Measurements from ENCODE around the gene FAXDC2.

The FAXDC2 gene

DNA sequence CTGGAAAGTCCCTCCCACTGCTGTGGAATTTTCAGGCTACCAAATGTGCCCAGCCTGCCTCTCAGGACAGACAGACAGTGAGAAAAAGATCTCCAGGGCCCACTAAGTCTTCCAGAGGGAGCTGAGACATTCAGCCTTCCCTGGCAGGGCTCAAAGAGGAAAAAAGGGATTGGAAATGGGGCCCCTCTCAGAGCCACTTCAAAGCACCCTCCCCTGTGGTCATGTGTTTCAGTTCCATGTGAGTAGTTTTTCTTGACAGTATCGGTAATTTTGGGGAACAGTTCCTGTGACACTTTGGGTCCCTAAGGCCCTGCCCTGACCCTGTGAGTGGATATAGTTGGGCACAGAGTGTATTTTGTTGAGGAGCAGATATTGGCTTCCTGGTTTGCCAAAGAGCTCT lies 70.3 kb downstream of the FAXDC2 start:
- TF ChIP-seq, protein P1, sequence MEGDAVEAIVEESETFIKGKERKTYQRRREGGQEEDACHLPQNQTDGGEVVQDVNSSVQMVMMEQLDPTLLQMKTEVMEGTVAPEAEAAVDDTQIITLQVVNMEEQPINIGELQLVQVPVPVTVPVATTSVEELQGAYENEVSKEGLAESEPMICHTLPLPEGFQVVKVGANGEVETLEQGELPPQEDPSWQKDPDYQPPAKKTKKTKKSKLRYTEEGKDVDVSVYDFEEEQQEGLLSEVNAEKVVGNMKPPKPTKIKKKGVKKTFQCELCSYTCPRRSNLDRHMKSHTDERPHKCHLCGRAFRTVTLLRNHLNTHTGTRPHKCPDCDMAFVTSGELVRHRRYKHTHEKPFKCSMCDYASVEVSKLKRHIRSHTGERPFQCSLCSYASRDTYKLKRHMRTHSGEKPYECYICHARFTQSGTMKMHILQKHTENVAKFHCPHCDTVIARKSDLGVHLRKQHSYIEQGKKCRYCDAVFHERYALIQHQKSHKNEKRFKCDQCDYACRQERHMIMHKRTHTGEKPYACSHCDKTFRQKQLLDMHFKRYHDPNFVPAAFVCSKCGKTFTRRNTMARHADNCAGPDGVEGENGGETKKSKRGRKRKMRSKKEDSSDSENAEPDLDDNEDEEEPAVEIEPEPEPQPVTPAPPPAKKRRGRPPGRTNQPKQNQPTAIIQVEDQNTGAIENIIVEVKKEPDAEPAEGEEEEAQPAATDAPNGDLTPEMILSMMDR (conservative IDR thresholded peaks at IDR 0.05) = no peak
- no peak overlapping the region for H3K27ac ChIP-seq

DNA sequence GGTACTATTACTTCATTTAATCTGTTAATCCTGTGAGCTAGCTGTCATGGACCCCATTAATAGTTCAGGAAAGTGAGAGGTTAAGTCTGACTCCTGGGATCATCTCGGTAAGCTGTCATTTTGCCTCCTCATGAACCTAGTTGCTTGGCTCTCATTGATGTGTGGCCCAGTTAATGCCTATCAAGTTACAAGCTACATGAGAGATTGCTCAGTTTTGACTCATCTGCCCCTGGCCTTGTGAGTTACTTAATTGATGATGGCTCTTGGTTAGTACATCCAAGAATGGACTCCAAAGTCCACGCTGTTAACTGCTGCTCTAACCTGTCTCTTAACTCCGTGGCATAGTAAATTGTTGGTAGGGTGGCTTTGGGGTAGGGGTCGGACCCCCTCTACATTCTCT lies 71.3 kb downstream of the FAXDC2 start:
- H3K27ac ChIP-seq = no peak overlapping the region
- TF ChIP-seq, protein P1 (conservative IDR thresholded peaks at IDR 0.05) = no peak

DNA sequence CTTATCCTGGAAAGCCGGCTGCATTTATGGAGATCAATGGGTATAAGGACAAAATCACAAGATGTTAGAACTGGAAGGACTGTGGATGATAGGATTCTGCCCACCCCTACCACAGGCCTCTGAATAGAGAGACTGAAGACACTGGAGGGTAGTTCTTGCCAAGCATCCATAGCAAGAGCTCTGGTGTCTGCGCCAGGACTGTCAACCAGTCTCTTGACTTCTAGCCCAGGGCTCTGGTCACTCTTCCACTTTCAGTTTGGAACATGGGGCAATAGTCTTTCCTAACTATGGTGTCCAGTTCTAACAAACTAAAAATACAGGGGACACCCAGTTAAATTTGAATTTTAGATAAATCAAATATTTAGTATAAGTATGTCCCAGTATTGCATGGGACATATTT lies 71.9 kb downstream of the FAXDC2 start:
- H3K27ac ChIP-seq = no peak overlapping the region

DNA sequence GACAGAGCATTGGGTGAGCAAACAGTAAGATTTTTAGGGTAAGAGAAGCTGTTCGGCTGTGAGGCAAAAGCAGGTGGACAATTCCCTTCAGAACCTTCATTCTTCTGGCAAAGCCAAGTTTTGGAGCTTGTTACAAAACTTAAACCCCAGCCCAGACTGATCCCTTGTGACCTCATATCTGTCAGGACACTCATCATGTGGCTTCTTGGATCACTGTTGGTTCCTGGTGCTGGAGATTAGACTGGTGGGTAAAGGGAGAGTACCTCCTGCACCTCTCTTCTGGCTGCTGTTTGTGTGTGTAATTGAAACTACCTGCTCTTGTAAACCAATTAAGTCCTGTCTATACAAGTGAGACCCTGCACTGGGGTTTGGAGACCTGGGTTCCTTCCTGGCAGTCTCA lies 74.2 kb downstream of the FAXDC2 start:
- TF ChIP-seq, protein P1 (conservative IDR thresholded peaks at IDR 0.05) = no peak
- H3K27ac ChIP-seq = no peak overlapping the region

More for the DNA sequence above, 71.9 kb downstream of the FAXDC2 start:
- TF ChIP-seq, protein P1 (conservative IDR thresholded peaks at IDR 0.05) = no peak

DNA sequence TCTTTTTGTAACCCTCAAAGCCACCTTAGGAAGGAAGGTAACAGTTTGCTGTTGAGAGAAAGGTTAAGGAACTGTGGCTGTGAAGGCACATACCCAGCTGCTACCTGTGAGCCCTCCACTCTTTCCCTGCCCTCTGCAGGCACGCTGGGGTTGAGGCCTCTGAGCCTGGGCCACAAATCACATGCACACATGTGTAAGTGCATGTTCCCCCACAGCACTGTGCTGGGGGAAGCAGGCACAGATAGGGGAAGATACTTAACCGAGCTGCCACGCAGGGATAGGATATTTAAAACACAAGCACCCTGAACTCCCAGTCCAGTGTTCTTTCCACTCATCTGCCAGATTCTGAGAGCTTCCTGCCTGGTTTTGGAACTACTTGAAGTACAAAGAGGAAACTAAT lies 77.1 kb downstream of the FAXDC2 start:
- TF ChIP-seq, protein P1 (conservative IDR thresholded peaks at IDR 0.05) = no peak
- H3K27ac ChIP-seq = no peak overlapping the region

DNA sequence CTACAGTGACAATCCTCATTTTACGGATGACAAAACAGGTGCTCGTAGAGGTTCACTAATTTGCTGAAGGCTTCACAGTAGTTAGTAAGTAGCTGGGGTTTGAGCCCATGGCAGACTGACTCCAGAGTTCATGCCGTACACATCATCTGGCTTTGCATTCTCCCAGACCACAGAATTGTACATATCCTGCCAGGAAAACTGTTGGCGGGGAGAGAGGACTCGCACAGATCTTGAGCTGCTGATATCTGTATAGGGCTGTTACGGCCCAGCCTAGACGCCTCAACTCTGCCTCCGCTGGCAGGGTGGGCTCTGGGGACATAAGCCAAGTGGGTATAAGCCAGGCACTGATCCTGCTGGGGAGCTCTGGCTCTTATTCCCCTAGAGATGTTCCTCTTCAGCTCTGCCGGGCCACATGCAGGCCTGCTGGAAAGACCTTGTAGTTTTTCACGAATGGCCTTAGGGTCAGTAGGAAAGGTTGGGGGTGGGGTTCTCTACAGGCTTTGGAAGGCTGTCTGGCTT lies 79.0 kb downstream of the FAXDC2 start:
- TF ChIP-seq, protein P1 (conservative IDR thresholded peaks at IDR 0.05) = no peak
- no peak overlapping the region for H3K27ac ChIP-seq

DNA sequence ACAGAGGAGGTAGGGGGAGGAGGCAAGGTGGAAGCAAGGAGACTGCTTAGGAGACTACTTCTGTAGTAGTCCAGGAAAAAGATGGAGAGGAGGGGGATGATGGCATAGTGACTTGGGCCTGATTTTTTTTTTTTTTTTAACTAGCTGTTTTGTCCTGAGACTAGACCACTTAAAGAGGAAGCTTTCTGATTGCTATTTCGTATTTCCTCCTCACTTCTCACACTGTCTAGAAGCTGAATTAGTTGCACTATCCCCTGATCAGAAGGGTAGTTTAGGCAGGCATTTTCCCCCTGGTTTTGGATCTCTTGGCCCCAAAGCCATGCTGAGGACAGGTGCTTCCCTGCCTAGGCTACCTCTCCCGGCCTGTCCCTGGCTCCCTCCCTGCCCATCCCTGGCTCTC lies 80.3 kb downstream of the FAXDC2 start:
- H3K27ac ChIP-seq = no peak overlapping the region

More for the DNA sequence above, 80.3 kb downstream of the FAXDC2 start:
- TF ChIP-seq, protein P1 (conservative IDR thresholded peaks at IDR 0.05) = no peak

All from VCaP (cell line).